Measurements from ENCODE around the gene C3orf49. TPM values are rescaled to one million over a fixed set of nuclear protein-coding genes. Genes with fewer than 3 reads are reported as not detected.

C3orf49 gene
- total RNA-seq, 1 donor from 2014 or later: not detected

- peaks cover 5% of the 10 kb centered on the region for H3K4me1 Mint-ChIP-seq (ENCODE audit: low read depth, unreplicated experiment)
- no peaks in the 10 kb centered on the region for H3K27me3 Mint-ChIP-seq (ENCODE audit: low read depth, unreplicated experiment)
- Histone ChIP-seq H3K27me3 (ENCODE audit: insufficient read depth, low read length) (no peaks in the 10 kb centered on the region), H4K20me1 (ENCODE audit: insufficient read depth, low read length) (peaks cover 6% of the 10 kb centered on the region), H3K4me1 (ENCODE audit: insufficient read depth, low read length) (no peaks in the 10 kb centered on the region), H2AFZ (ENCODE audit: low read depth, low read length) (no peak overlapping the region), H3K4me3 (ENCODE audit: insufficient read depth, low read depth, low read length) (no peak overlapping the region), H3K9ac (ENCODE audit: low read length) (no peak overlapping the region), H3K4me2 (ENCODE audit: low read length) (no peak overlapping the region), H3K79me2 (ENCODE audit: insufficient read depth, low read length) (peaks cover 35% of the 10 kb centered on the region), H3K27ac (ENCODE audit: low read depth, low read length) (no peak overlapping the region), H3K9me3 (ENCODE audit: insufficient read depth, low read depth, low read length) (no peaks in the 10 kb centered on the region), H3K36me3 (ENCODE audit: insufficient read depth, low read length) (no peaks in the 10 kb centered on the region)
- TF ChIP-seq EZH2 (IDR thresholded peaks at IDR 0.05; ENCODE audit: insufficient read depth, low read length) (no peak), CTCF (IDR thresholded peaks at IDR 0.05; ENCODE audit: insufficient read depth, low read depth, low read length) (no peak)
- FAIRE-seq (no peak), DNase-seq (ENCODE audit: low read depth) (no peak)
- H3K27ac Mint-ChIP-seq (ENCODE audit: unreplicated experiment): no peak overlapping the region
- no peaks in the 10 kb centered on the region for H3K36me3 Mint-ChIP-seq (ENCODE audit: low read depth, unreplicated experiment)
- no peaks in the 10 kb centered on the region for H3K9me3 Mint-ChIP-seq (ENCODE audit: unreplicated experiment)
- H3K4me3 Mint-ChIP-seq (ENCODE audit: unreplicated experiment): no peak overlapping the region
These were observed 22.6 kb downstream of the C3orf49 start for GRCh38 chr3:63841704-63842103.

- H3K4me1 Mint-ChIP-seq (ENCODE audit: low read depth, unreplicated experiment): peaks cover 5% of the 10 kb centered on the region
- peaks cover 36% of the 10 kb centered on the region for H3K79me2 ChIP-seq (ENCODE audit: insufficient read depth, low read length)
- H3K4me3 Mint-ChIP-seq (ENCODE audit: unreplicated experiment): no peak overlapping the region
- H3K27me3 Mint-ChIP-seq (ENCODE audit: low read depth, unreplicated experiment): no peaks in the 10 kb centered on the region
- no peaks in the 10 kb centered on the region for H3K9me3 Mint-ChIP-seq (ENCODE audit: unreplicated experiment)
- no peak overlapping the region for H3K27ac ChIP-seq (ENCODE audit: low read depth, low read length)
- no peak for TF ChIP-seq CTCF (IDR thresholded peaks at IDR 0.05; ENCODE audit: insufficient read depth, low read depth, low read length)
- H3K4me2 ChIP-seq (ENCODE audit: low read length): no peak overlapping the region
- no peaks in the 10 kb centered on the region for H3K36me3 Mint-ChIP-seq (ENCODE audit: low read depth, unreplicated experiment)
- H3K36me3 ChIP-seq (ENCODE audit: insufficient read depth, low read length): no peaks in the 10 kb centered on the region
- no peaks in the 10 kb centered on the region for H3K9me3 ChIP-seq (ENCODE audit: insufficient read depth, low read depth, low read length)
- FAIRE-seq: no peak
- no peak overlapping the region for H3K9ac ChIP-seq (ENCODE audit: low read length)
- H3K27me3 ChIP-seq (ENCODE audit: insufficient read depth, low read length): no peaks in the 10 kb centered on the region
- H3K4me1 ChIP-seq (ENCODE audit: insufficient read depth, low read length): no peaks in the 10 kb centered on the region
- H2AFZ ChIP-seq (ENCODE audit: low read depth, low read length): no peak overlapping the region
- H3K27ac Mint-ChIP-seq (ENCODE audit: unreplicated experiment): no peak overlapping the region
- H4K20me1 ChIP-seq (ENCODE audit: insufficient read depth, low read length): peaks cover 10% of the 10 kb centered on the region
- DNase-seq (ENCODE audit: low read depth): no peak
- no peak overlapping the region for H3K4me3 ChIP-seq (ENCODE audit: insufficient read depth, low read depth, low read length)
These were observed 23.0 kb downstream of the C3orf49 start for GRCh38 chr3:63842127-63842526.

GRCh38 chr3:63845215-63845614 lies 26.1 kb downstream of the C3orf49 start:
- no peak for FAIRE-seq

More at GRCh38 chr3:63845215-63845614, 26.1 kb downstream of the C3orf49 start:
- Mint-ChIP-seq H3K27me3 (ENCODE audit: low read depth, unreplicated experiment) (no peaks in the 10 kb centered on the region), H3K4me1 (ENCODE audit: low read depth, unreplicated experiment) (peaks cover 7% of the 10 kb centered on the region), H3K4me3 (ENCODE audit: unreplicated experiment) (no peak overlapping the region), H3K9me3 (ENCODE audit: unreplicated experiment) (no peaks in the 10 kb centered on the region), H3K36me3 (ENCODE audit: low read depth, unreplicated experiment) (no peaks in the 10 kb centered on the region), H3K27ac (ENCODE audit: unreplicated experiment) (no peak overlapping the region)
- no peak overlapping the region for H2AFZ ChIP-seq (ENCODE audit: low read depth, low read length)
- H3K27ac ChIP-seq (ENCODE audit: low read depth, low read length): no peak overlapping the region
- H3K4me1 ChIP-seq (ENCODE audit: insufficient read depth, low read length): no peaks in the 10 kb centered on the region
- H3K4me2 ChIP-seq (ENCODE audit: low read length): no peak overlapping the region
- no peak for DNase-seq (ENCODE audit: low read depth)
- H3K79me2 ChIP-seq (ENCODE audit: insufficient read depth, low read length): peaks cover 31% of the 10 kb centered on the region
- no peaks in the 10 kb centered on the region for H3K9me3 ChIP-seq (ENCODE audit: insufficient read depth, low read depth, low read length)
- H3K36me3 ChIP-seq (ENCODE audit: insufficient read depth, low read length): no peaks in the 10 kb centered on the region
- H3K27me3 ChIP-seq (ENCODE audit: insufficient read depth, low read length): no peaks in the 10 kb centered on the region
- H3K9ac ChIP-seq (ENCODE audit: low read length): no peak overlapping the region
- TF ChIP-seq CTCF (IDR thresholded peaks at IDR 0.05; ENCODE audit: insufficient read depth, low read depth, low read length): no peak
- no peak for TF ChIP-seq EZH2 (IDR thresholded peaks at IDR 0.05; ENCODE audit: insufficient read depth, low read length)
- H3K4me3 ChIP-seq (ENCODE audit: insufficient read depth, low read depth, low read length): no peak overlapping the region
- H4K20me1 ChIP-seq (ENCODE audit: insufficient read depth, low read length): peaks cover 17% of the 10 kb centered on the region
